HCT116 (cell line): ENCODE measurements around the gene CFL1. TPM values are rescaled to one million over a fixed set of nuclear protein-coding genes. Genes with fewer than 3 reads are reported as not detected.

Source experiments
- ATAC-seq: fragments of 200-7000 bp; cut with Tn5 transposase; 2 replicates; pipeline ENCODE4 v1.9.1; 2020; ENCODE audit warnings: mild to moderate bottlenecking, moderate library complexity
- BruUV-seq: library from RNA; stranded (reverse); fragments of 400-500 nt; replicated peaks from 2 replicates; lab custom pipeline; 2021; lab: Mats Ljungman, UMichigan
- CTCF ChIA-PET: fragments of 300-600 bp; sonication (Branson Sonifier 250); formaldehyde crosslinking; loops from one replicate; lab custom pipeline; 2021; ENCODE audit warnings: antibody characterized with exemption; lab: Charles Lee
- POLR2A ChIA-PET: fragments of 300-600, 350-600 bp; sonication (Branson Sonifier 250); formaldehyde crosslinking; loops from one replicate; lab custom pipeline; 2021; ENCODE audit warnings: antibody characterized with exemption; lab: Charles Lee
- RAD21 ChIA-PET, 2 experiments: fragments of 300-600 bp; sonication (Branson Sonifier 250); formaldehyde crosslinking; loops; one replicate each; lab custom pipeline; 2023; ENCODE audit warnings: low total read pairs in 2 of 2; ENCODE audit not compliant: uncharacterized antibody in 2 of 2, unreplicated experiment in 2 of 2, low non-redundant PET in 1 of 2; lab: Charles Lee
- DNase-seq: peaks from one replicate; pipeline ENCODE4 v3.0.0-alpha.2; 2010; ENCODE audit warnings: low read depth, low spot score
- H2AFZ ChIP-seq: fragments of 200-600 bp; shearing (Covaris generic), sonication (generic); 2 replicates; pipeline ENCODE4 v1.6.1; 2017; ENCODE audit warnings: low read depth, mixed run types, mixed read lengths, antibody characterized with exemption, low read length; ENCODE audit not compliant: poor library complexity, severe bottlenecking
- H3K27ac ChIP-seq: 2 replicates; pipeline ENCODE4 v1.5.1; 2012; ENCODE audit warnings: low read depth, low read length
- H3K27me3 ChIP-seq: fragments of 200-600 bp; sonication (generic); 2 replicates; pipeline ENCODE4 v1.6.1; 2016; ENCODE audit warnings: mixed run types, low read length, mixed read lengths; ENCODE audit not compliant: insufficient read depth
- H3K36me3 ChIP-seq, 2 experiments: fragments of 200-500 bp in 1 of 2; fragments of 200-600 bp in 1 of 2; sonication (Bioruptor generic) in 1 of 2; sonication (generic) in 1 of 2; 2 replicates each; pipeline versions ENCODE4 v1.5.1 to v1.6.1; 2014 to 2016; ENCODE audit warnings: low read length in 2 of 2, inconsistent platforms in 1 of 2, mixed read lengths in 1 of 2, mixed run types in 1 of 2; ENCODE audit not compliant: insufficient read depth in 2 of 2, control insufficient read depth in 1 of 2
- H3K4me1 ChIP-seq, 2 experiments: fragments of 200-600 bp in 1 of 2; sonication (generic) in 1 of 2; 2 replicates each; pipeline versions ENCODE4 v1.5.1 to v1.6.1; 2012 to 2017; ENCODE audit warnings: low read length in 2 of 2, inconsistent platforms in 1 of 2, mild to moderate bottlenecking in 1 of 2, mixed read lengths in 1 of 2, mixed run types in 1 of 2, moderate library complexity in 1 of 2; ENCODE audit not compliant: insufficient read depth in 2 of 2, control insufficient read depth in 1 of 2
- H3K4me2 ChIP-seq: fragments of 200-600 bp; sonication (generic); 2 replicates; pipeline ENCODE4 v1.6.1; 2017; ENCODE audit warnings: mixed run types, low read length, mixed read lengths
- H3K4me3 ChIP-seq, 2 experiments: fragments of 200-600 bp in 1 of 2; sonication (generic) in 1 of 2; replicated peaks in 1 of 2; 2 replicates each; pipeline ENCODE4 v1.5.1; 2011 to 2016; ENCODE audit warnings: low read length in 2 of 2, control low read depth in 1 of 2, low read depth in 1 of 2, mild to moderate bottlenecking in 1 of 2, mixed read lengths in 1 of 2, mixed run types in 1 of 2
- H3K79me2 ChIP-seq: fragments of 200-600 bp; sonication (generic); 2 replicates; pipeline ENCODE4 v1.6.1; 2017; ENCODE audit warnings: mild to moderate bottlenecking, mixed run types, low read length, moderate library complexity, mixed read lengths; ENCODE audit not compliant: insufficient read depth
- H3K9ac ChIP-seq: fragments of 200-600 bp; sonication (generic); 2 replicates; pipeline ENCODE4 v1.6.1; 2016; ENCODE audit warnings: low read length, mixed read lengths
- H3K9me2 ChIP-seq: fragments of 200-600 bp; sonication (generic), shearing (Covaris generic); 2 replicates; pipeline ENCODE4 v1.6.1; 2017; ENCODE audit warnings: mixed run types, mild to moderate bottlenecking, moderate library complexity; ENCODE audit not compliant: insufficient read depth
- H3K9me3 ChIP-seq, 2 experiments: fragments of 200-500 bp in 1 of 2; fragments of 200-600 bp in 1 of 2; sonication (Bioruptor generic) in 1 of 2; sonication (generic) in 1 of 2; 2 replicates each; pipeline ENCODE4 v1.6.1; 2014 to 2017; ENCODE audit warnings: low read length in 2 of 2, mixed read lengths in 2 of 2, inconsistent platforms in 1 of 2, low read depth in 1 of 2, mild to moderate bottlenecking in 1 of 2, mixed run types in 1 of 2, moderate library complexity in 1 of 2; ENCODE audit not compliant: control insufficient read depth in 1 of 2, insufficient read depth in 1 of 2
- H4K20me1 ChIP-seq: fragments of 200-600 bp; sonication (generic), shearing (Covaris generic); 2 replicates; pipeline ENCODE4 v1.6.1; 2017; ENCODE audit warnings: mixed run types, mild to moderate bottlenecking, moderate library complexity; ENCODE audit not compliant: insufficient read depth
- CBX3 ChIP-seq: IDR thresholded peaks from 2 replicates; pipeline ENCODE4 v1.6.1; 2012; ENCODE audit warnings: low read depth
- EGR1 ChIP-seq: IDR thresholded peaks from 2 replicates; pipeline ENCODE4 v1.6.1; 2012; ENCODE audit warnings: low read depth
- EZH2 ChIP-seq: fragments of 200-600 bp; sonication (generic); IDR thresholded peaks from 2 replicates; pipeline ENCODE4 v1.6.1; 2017; ENCODE audit warnings: antibody characterized with exemption, mixed run types
- EZH2phosphoT487 ChIP-seq: fragments of 200-600 bp; IDR thresholded peaks from 2 replicates; pipeline ENCODE4 v1.6.1; 2018; ENCODE audit warnings: antibody characterized with exemption, borderline replicate concordance
- SP1 ChIP-seq: IDR thresholded peaks from 2 replicates; pipeline ENCODE4 v1.6.1; 2012; ENCODE audit warnings: low read depth
- ZFX ChIP-seq: fragments of 450-650 bp; IDR thresholded peaks from 2 replicates; pipeline ENCODE4 v1.6.1; 2017
- intact Hi-C: fragments of 100-400 bp; cut with micrococcal nuclease; formaldehyde crosslinking; loops from 2 replicates; pipeline ENCODE4 v1.10.0; 2022
- total RNA-seq: library from RNA; stranded (reverse); gene quantifications from one replicate; pipeline ENCODE4 v1.2.1, GENCODE V29; 2021; ENCODE audit not compliant: unreplicated experiment
- TF ChIP-seq, protein P1 (sequence below), 3 experiments: fragments of 200-600 bp in 1 of 3; sonication (generic) in 1 of 3; IDR thresholded peaks in 2 of 3; conservative IDR thresholded peaks in 1 of 3; 2 replicates each; pipeline ENCODE4 v1.5.1; 2012 to 2017; ENCODE audit warnings: low read depth in 2 of 3, low read length in 2 of 3, antibody characterized with exemption in 1 of 3, borderline replicate concordance in 1 of 3, control low read depth in 1 of 3, mild to moderate bottlenecking in 1 of 3, mixed read lengths in 1 of 3, mixed run types in 1 of 3, moderate library complexity in 1 of 3; ENCODE audit not compliant: insufficient read depth in 1 of 3
- TF ChIP-seq, protein P2 (sequence below): IDR thresholded peaks from 2 replicates; pipeline ENCODE4 v1.6.1; 2012

CFL1 gene
- total RNA-seq, 1 experiment from 2014 or later: 1,270 TPM

DNA sequence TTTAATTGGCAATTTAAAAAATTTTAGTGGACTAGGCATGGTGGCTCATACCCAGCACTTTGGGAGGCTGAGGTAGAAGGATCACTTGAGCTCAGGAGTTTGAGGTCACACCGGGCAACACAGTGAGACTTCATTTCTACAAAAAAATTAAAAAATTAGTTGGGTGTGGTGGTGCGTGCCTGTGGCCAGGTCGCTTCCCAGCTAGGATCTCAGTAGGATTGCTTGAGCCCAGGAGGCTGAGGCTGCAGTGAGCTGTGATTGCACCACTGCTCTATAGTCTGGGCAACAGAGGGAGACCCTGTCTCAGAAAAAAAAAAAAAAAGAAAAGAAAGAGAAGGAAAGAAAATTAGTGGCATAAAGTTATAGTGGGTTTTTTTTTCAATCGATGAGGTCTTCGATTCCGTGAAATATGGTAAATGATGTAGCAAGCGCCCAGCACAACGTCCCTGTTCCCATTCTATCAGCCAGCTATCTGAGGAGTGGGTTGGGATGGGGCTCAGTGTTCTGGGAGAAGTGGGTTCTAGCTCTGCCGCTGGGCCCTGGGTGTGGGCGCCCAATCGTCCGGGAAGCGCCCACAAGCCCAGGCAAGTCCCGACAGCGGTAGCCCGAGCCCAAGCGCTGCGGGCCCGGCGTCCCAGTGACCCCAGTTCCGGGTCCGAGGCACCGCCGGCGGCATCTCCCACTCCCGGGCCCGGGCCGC, 40.8 kb upstream of the CFL1 start:
- Histone ChIP-seq H3K4me1 (peaks cover 44 to 80% of the 10 kb centered on the region in 2 experiments), H3K79me2 (peaks cover 72% of the 10 kb centered on the region), H3K9me3 (no peaks in the 10 kb centered on the region), H3K27ac (peak overlapping the region; percentile 99), H3K4me2 (peak overlapping the region; percentile 71), H3K9ac (peak overlapping the region; percentile 99), H3K27me3 (no peaks in the 10 kb centered on the region), H2AFZ (no peak overlapping the region), H3K36me3 (peaks cover 10 to 46% of the 10 kb centered on the region in 2 experiments; a peak in 3 of 4 replicates), H4K20me1 (peaks cover 31% of the 10 kb centered on the region; the same call in 1 of the 2 replicates), H3K4me3 (peak overlapping the region; percentile 90 to 98), H3K9me2 (no peaks in the 10 kb centered on the region)
- RAD21 ChIA-PET: interaction anchor here in 1 of 2 experiments (0.7 kb wide), 1 partner anchor 48 kb away, joined by 5 read pairs; no protein-coding TSS in a partner anchor
- intact Hi-C loops: no loop called here
- BruUV-seq: TSS peak; percentile 37
- no peak for TF ChIP-seq EZH2
- no peak for TF ChIP-seq EZH2phosphoT487
- no peak for TF ChIP-seq CBX3
- TF ChIP-seq, protein P1, sequence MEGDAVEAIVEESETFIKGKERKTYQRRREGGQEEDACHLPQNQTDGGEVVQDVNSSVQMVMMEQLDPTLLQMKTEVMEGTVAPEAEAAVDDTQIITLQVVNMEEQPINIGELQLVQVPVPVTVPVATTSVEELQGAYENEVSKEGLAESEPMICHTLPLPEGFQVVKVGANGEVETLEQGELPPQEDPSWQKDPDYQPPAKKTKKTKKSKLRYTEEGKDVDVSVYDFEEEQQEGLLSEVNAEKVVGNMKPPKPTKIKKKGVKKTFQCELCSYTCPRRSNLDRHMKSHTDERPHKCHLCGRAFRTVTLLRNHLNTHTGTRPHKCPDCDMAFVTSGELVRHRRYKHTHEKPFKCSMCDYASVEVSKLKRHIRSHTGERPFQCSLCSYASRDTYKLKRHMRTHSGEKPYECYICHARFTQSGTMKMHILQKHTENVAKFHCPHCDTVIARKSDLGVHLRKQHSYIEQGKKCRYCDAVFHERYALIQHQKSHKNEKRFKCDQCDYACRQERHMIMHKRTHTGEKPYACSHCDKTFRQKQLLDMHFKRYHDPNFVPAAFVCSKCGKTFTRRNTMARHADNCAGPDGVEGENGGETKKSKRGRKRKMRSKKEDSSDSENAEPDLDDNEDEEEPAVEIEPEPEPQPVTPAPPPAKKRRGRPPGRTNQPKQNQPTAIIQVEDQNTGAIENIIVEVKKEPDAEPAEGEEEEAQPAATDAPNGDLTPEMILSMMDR (IDR thresholded peaks at IDR 0.05 in 2 of 3, conservative IDR thresholded peaks at IDR 0.05 in 1 of 3; ENCODE audit: borderline replicate concordance in 1 of 3, insufficient read depth in 1 of 3, low read depth in 2 of 3, low read length in 2 of 3): no peak
- TF ChIP-seq, protein P2, sequence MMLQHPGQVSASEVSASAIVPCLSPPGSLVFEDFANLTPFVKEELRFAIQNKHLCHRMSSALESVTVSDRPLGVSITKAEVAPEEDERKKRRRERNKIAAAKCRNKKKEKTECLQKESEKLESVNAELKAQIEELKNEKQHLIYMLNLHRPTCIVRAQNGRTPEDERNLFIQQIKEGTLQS: no peak
- no peak for TF ChIP-seq EGR1
- TF ChIP-seq ZFX: peak; percentile 50; the same call in 1 of the 2 replicates
- no peak for TF ChIP-seq SP1
- ATAC-seq: no peak
- POLR2A ChIA-PET: interaction anchor here (0.6 to 10.9 kb wide), 7 partner anchors 8 to 324 kb away, joined by 3 to 124 read pairs (median 5); partner anchors contain the start of genes CCDC85B and FIBP
- CTCF ChIA-PET: interaction anchor here (1.6 kb wide), 1 partner anchor 39 kb away, joined by 4 read pairs; no protein-coding TSS in a partner anchor
- DNase-seq: no peak
